Activated naive CD8-positive, alpha-beta T cell treated with anti-CD3 and anti-CD28 coated beads for 36 hours (primary cell): ENCODE results near the gene ENPP6. TPM values are rescaled to one million over a fixed set of nuclear protein-coding genes. Genes with fewer than 3 reads are reported as not detected.
A peak's percentile ranks its signal among the peaks of the same experiment; 100 is the strongest.

Experiments used
- DNase-seq: peaks from one replicate; pipeline ENCODE4 v3.0.0; 2021
- H3K27ac Mint-ChIP-seq: one replicate; pipeline ENCODE4 v1.8.0; 2022; ENCODE audit warnings: mild to moderate bottlenecking, moderate library complexity, mixed read lengths
- H3K27me3 Mint-ChIP-seq: one replicate; pipeline ENCODE4 v1.8.0; 2022; ENCODE audit warnings: mild to moderate bottlenecking, mixed read lengths
- H3K36me3 Mint-ChIP-seq: one replicate; pipeline ENCODE4 v1.8.0; 2021; ENCODE audit warnings: mild to moderate bottlenecking, mixed read lengths
- H3K4me1 Mint-ChIP-seq: one replicate; pipeline ENCODE4 v1.8.0; 2021; ENCODE audit warnings: mixed read lengths
- H3K4me3 Mint-ChIP-seq: one replicate; pipeline ENCODE4 v1.8.0; 2022; ENCODE audit warnings: mild to moderate bottlenecking, moderate library complexity, mixed read lengths
- H3K9me3 Mint-ChIP-seq: one replicate; pipeline ENCODE4 v1.8.0; 2022; ENCODE audit warnings: mixed read lengths
- total RNA-seq, 2 experiments: library from RNA; stranded (reverse); gene quantifications; one replicate each; pipeline ENCODE4 v1.2.3, GENCODE V29; 2021

Gene ENPP6
- total RNA-seq, 2 experiments from 2014 or later = 0.26 to 0.45 TPM

DNA sequence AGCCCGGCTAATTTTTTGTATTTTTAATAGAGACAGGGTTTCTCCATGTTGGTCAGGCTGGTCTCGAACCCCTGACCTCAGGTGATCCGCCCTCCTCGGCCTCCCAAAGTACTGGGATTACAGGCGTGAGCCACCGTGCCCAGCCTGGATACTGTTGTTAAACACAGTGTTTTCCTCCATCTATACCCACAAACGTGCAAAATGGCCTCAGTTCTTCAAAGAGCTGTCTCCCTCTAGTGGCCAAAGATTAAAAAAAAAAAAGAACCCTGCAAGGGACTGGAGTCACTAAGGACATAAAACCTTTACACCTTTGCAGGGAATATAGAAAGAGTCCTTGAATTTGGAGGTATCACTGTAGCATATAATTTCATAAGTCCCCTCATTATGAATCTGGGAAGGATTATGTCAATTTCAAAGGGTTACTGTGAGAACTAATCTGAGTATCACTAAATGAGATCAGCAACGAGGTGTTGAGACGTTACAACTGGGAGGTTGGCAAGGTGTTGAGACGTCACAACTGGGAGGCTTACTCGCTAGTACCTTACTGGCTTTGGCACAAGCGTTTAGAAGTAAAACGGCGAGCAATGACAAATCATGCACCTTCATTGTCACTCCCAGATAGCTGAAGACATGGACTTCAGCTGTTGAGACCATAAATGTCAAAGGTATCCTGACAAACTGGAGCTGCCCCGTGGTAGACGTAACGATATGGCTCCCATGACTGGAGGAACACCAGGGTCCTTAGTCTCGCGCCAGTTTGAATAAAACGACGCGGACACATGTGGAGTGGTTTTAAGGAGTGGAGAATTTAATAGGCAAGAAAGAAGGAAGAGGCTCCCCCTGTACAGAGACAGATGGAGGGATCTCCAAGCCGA is 33.4 kb upstream of the ENPP6 start:
- Mint-ChIP-seq H3K4me1 (peaks cover 21% of the 10 kb centered on the region), H3K27me3 (no peaks in the 10 kb centered on the region), H3K36me3 (peaks cover 2% of the 10 kb centered on the region), H3K9me3 (peaks cover 2% of the 10 kb centered on the region), H3K4me3 (peak overlapping the region; percentile 4), H3K27ac (peak overlapping the region; percentile 84)
- DNase-seq = no peak

DNA sequence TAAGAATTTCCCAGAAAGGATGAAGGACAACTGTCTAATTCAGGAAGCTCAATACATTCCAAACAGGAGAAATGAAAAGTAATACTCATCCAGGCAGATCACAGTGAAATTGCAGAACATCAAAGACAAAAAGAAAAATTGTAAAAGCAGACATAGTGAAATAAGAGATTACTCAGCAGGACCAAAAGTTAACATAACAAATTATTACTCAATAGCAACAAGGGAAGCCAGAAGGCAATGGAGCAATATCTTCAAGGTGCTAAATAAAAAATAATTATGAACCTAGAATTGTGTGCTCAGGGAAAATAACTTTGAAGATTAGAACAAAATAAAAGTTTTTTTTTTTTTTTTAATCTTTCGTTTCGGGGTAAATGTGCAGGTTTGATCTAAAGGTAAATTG is 30.5 kb upstream of the ENPP6 start:
- no peak overlapping the region for H3K4me3 Mint-ChIP-seq
- no peak overlapping the region for H3K27ac Mint-ChIP-seq
- H3K36me3 Mint-ChIP-seq = peaks cover 2% of the 10 kb centered on the region
- no peak for DNase-seq
- H3K9me3 Mint-ChIP-seq = peaks cover 2% of the 10 kb centered on the region
- peaks cover 17% of the 10 kb centered on the region for H3K4me1 Mint-ChIP-seq
- no peaks in the 10 kb centered on the region for H3K27me3 Mint-ChIP-seq

GRCh38 chr4:184247421-184247820 is 29.7 kb upstream of the ENPP6 start:
- no peak for DNase-seq
- H3K36me3 Mint-ChIP-seq = peaks cover 2% of the 10 kb centered on the region

GRCh38 chr4:184246426-184246825 is 28.8 kb upstream of the ENPP6 start:
- Mint-ChIP-seq H3K4me3 (no peak overlapping the region), H3K27me3 (no peaks in the 10 kb centered on the region), H3K36me3 (no peaks in the 10 kb centered on the region), H3K9me3 (peaks cover 1% of the 10 kb centered on the region), H3K4me1 (peaks cover 10% of the 10 kb centered on the region), H3K27ac (no peak overlapping the region)
- no peak for DNase-seq

More at GRCh38 chr4:184247421-184247820, 29.7 kb upstream of the ENPP6 start:
- no peaks in the 10 kb centered on the region for H3K27me3 Mint-ChIP-seq
- H3K9me3 Mint-ChIP-seq = peaks cover 2% of the 10 kb centered on the region
- H3K27ac Mint-ChIP-seq = no peak overlapping the region
- peaks cover 17% of the 10 kb centered on the region for H3K4me1 Mint-ChIP-seq
- H3K4me3 Mint-ChIP-seq = no peak overlapping the region

DNA sequence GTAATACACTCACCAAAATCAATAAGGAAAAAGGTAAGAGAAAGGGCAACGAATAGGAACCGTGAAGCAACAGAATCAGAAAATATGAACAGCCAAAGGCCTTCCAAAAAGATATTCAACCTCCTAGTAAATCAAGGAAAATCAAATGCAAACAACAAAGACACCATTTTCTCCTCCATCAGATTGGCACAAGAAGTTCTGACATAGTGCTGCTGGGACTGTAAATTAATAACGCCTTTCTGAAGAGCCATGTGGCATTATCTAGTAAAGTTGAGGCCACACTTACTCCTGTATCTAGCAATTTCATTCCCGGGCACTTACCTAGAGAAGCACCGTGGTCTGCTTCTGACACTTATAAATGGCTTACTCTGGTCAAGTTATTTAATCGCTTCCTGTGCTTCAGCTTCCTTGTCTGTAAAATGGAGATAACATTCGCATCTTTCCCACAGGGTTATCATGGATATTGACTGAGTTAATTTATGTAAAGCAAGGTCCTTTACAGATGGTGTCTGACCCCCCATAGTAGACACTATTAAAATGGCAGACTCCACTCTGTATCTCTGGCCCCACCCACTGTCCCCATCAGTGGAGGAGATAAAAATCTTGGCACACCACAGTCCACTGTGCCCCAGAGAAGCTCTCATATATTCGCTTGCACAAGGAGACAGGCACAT is 20.5 kb upstream of the ENPP6 start:
- H3K27me3 Mint-ChIP-seq = no peaks in the 10 kb centered on the region
- peak overlapping the region; percentile 8 for H3K4me3 Mint-ChIP-seq
- no peak for DNase-seq
- H3K4me1 Mint-ChIP-seq = peaks cover 33% of the 10 kb centered on the region
- peaks cover 6% of the 10 kb centered on the region for H3K9me3 Mint-ChIP-seq
- H3K27ac Mint-ChIP-seq = peak overlapping the region; percentile 94
- H3K36me3 Mint-ChIP-seq = peaks cover 6% of the 10 kb centered on the region

- no peaks in the 10 kb centered on the region for H3K27me3 Mint-ChIP-seq
- peaks cover 33% of the 10 kb centered on the region for H3K4me1 Mint-ChIP-seq
- peak overlapping the region; percentile 51 for H3K4me3 Mint-ChIP-seq
Measured at GRCh38 chr4:184237612-184238011, 19.9 kb upstream of the ENPP6 start.

GRCh38 chr4:184235526-184235925 is 17.9 kb upstream of the ENPP6 start:
- peaks cover 46% of the 10 kb centered on the region for H3K4me1 Mint-ChIP-seq

More at GRCh38 chr4:184237612-184238011, 19.9 kb upstream of the ENPP6 start:
- peaks cover 6% of the 10 kb centered on the region for H3K36me3 Mint-ChIP-seq
- DNase-seq = peak; percentile 57
- H3K9me3 Mint-ChIP-seq = peaks cover 6% of the 10 kb centered on the region
- H3K27ac Mint-ChIP-seq = peak overlapping the region; percentile 94

GRCh38 chr4:184234155-184234554 is 16.5 kb upstream of the ENPP6 start:
- no peak overlapping the region for H3K27ac Mint-ChIP-seq
- no peaks in the 10 kb centered on the region for H3K27me3 Mint-ChIP-seq
- no peak for DNase-seq
- H3K9me3 Mint-ChIP-seq = peaks cover 6% of the 10 kb centered on the region
- peaks cover 60% of the 10 kb centered on the region for H3K4me1 Mint-ChIP-seq
- H3K36me3 Mint-ChIP-seq = peaks cover 6% of the 10 kb centered on the region
- no peak overlapping the region for H3K4me3 Mint-ChIP-seq

More at GRCh38 chr4:184235526-184235925, 17.9 kb upstream of the ENPP6 start:
- H3K27me3 Mint-ChIP-seq = no peaks in the 10 kb centered on the region
- H3K4me3 Mint-ChIP-seq = no peak overlapping the region
- DNase-seq = no peak
- H3K9me3 Mint-ChIP-seq = peaks cover 6% of the 10 kb centered on the region
- H3K27ac Mint-ChIP-seq = peak overlapping the region; percentile 94
- peaks cover 6% of the 10 kb centered on the region for H3K36me3 Mint-ChIP-seq

- Mint-ChIP-seq H3K27me3 (no peaks in the 10 kb centered on the region), H3K36me3 (peaks cover 4% of the 10 kb centered on the region), H3K9me3 (peaks cover 3% of the 10 kb centered on the region), H3K4me1 (peaks cover 63% of the 10 kb centered on the region), H3K4me3 (no peak overlapping the region), H3K27ac (no peak overlapping the region)
- no peak for DNase-seq
Measured at GRCh38 chr4:184232975-184233374, 15.3 kb upstream of the ENPP6 start.

DNA sequence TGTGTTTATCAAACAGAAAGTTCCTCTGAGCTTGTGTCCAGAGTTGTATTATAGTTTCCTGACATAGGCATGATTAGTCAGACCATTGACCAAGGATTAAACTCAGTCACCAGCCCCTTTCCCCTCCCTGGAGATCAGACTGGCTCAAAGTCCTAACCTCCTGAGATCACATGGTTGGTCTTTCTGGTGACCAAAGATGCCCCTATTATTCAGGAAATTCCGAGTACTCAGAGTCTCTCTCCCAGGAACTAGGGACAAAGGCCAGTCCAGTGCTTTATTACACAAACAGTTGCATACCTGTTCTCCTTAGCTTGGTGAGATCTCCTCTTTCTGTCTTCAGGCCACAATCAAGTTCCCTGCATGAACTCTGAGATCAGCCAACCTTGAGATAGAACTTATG is 14.5 kb upstream of the ENPP6 start:
- Mint-ChIP-seq H3K4me1 (peaks cover 58% of the 10 kb centered on the region), H3K4me3 (no peak overlapping the region), H3K36me3 (peaks cover 3% of the 10 kb centered on the region), H3K27me3 (no peaks in the 10 kb centered on the region), H3K9me3 (peaks cover 3% of the 10 kb centered on the region), H3K27ac (peak overlapping the region; percentile 21)
- no peak for DNase-seq

DNA sequence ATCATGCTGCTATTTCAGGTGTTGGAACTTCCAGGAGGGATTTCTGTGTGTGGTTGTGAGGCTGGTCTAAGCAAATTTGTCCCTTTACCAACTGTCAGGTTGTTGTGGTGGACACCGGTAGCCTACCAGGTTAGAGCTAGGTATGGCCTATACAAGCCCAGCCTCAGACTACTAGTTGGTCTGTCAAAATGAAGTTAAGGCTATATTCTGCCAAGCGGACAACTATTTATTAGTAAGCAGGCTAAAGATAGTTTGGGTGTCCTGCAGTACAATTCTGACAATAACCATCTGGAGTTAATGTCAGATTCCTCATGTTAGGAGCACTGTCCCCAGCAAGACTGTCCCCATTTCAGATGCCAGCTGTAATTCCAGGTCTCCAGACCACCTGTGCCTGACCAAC is 13.9 kb upstream of the ENPP6 start:
- Mint-ChIP-seq H3K27ac (peak overlapping the region; percentile 21), H3K9me3 (peaks cover 3% of the 10 kb centered on the region), H3K36me3 (peaks cover 3% of the 10 kb centered on the region), H3K4me3 (no peak overlapping the region), H3K4me1 (peaks cover 51% of the 10 kb centered on the region), H3K27me3 (no peaks in the 10 kb centered on the region)
- DNase-seq = no peak

- no peak overlapping the region for H3K27ac Mint-ChIP-seq
- H3K4me3 Mint-ChIP-seq = no peak overlapping the region
- no peaks in the 10 kb centered on the region for H3K9me3 Mint-ChIP-seq
- DNase-seq = no peak
- H3K4me1 Mint-ChIP-seq = peaks cover 38% of the 10 kb centered on the region
- no peaks in the 10 kb centered on the region for H3K27me3 Mint-ChIP-seq
- no peaks in the 10 kb centered on the region for H3K36me3 Mint-ChIP-seq
Measured at GRCh38 chr4:184228056-184228705, 10.5 kb upstream of the ENPP6 start.

DNA sequence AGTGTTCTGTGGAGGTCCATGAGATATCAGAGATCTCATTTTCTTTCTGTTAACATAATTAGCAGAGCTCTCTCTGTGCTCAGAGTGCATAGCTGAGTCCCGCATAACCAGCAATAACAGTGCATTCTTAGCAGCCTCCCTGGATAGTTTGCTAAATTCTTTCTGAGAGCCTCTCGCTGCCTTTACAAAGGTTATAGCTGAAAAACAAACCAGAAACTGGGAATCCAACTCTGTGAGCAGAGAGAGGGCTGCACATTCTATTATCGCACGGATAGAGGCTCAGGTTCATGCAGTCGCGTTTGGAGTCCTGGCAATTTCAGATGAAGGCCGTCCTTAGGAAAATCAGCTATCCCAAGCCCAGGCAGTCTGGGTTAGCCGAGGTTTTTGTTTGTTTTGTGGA is 1.2 kb downstream of the ENPP6 start:
- Mint-ChIP-seq H3K27me3 (peaks cover 23% of the 10 kb centered on the region), H3K4me1 (no peaks in the 10 kb centered on the region), H3K27ac (no peak overlapping the region)

DNA sequence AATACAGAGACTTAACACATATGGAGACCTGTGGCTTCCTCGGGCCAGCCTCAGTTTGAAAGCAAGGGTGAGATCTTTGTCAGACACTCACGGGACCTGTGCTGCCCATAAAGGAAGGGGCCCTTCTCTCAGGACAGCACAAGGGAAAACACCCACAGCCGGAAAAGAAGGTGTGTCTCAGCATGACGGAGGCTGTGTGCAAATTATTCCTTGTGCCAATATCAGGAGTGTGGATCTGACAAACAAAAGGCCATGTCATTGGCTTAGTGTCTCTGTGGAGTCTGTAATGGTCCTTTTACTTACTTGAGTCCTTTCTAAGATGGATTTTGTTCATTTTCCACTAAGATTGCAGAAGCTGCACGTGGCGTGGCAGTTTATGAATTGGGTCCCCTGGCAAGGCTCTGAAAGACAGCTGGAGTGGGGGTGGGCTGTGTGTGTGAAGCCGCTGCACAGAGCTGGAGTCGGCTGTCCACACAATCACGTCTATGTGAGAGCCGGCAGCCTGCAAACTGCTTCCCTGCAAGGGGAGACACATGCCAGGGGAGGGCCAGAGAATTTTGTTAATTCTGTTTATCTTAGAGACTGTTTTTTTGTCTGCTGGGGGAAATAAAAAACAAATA is 1.9 kb downstream of the ENPP6 start:
- no peaks in the 10 kb centered on the region for H3K36me3 Mint-ChIP-seq
- H3K27ac Mint-ChIP-seq = no peak overlapping the region
- no peak for DNase-seq
- peaks cover 2% of the 10 kb centered on the region for H3K9me3 Mint-ChIP-seq
- no peak overlapping the region for H3K4me3 Mint-ChIP-seq
- peaks cover 22% of the 10 kb centered on the region for H3K27me3 Mint-ChIP-seq
- H3K4me1 Mint-ChIP-seq = no peaks in the 10 kb centered on the region

More for the DNA sequence above, 1.2 kb downstream of the ENPP6 start:
- peaks cover 2% of the 10 kb centered on the region for H3K9me3 Mint-ChIP-seq
- no peak overlapping the region for H3K4me3 Mint-ChIP-seq
- DNase-seq = no peak
- H3K36me3 Mint-ChIP-seq = no peaks in the 10 kb centered on the region

- H3K9me3 Mint-ChIP-seq = peaks cover 2% of the 10 kb centered on the region
- no peak overlapping the region for H3K4me3 Mint-ChIP-seq
- H3K27me3 Mint-ChIP-seq = peaks cover 19% of the 10 kb centered on the region
- H3K4me1 Mint-ChIP-seq = no peaks in the 10 kb centered on the region
- H3K27ac Mint-ChIP-seq = no peak overlapping the region
- DNase-seq = no peak
- no peaks in the 10 kb centered on the region for H3K36me3 Mint-ChIP-seq
Measured at GRCh38 chr4:184214931-184215330, 2.7 kb downstream of the ENPP6 start.
